OCI-LY7 (cell line): ENCODE results near the gene RNF215. TPM values are rescaled to one million over a fixed set of nuclear protein-coding genes. Genes with fewer than 3 reads are reported as not detected.

Source experiments
- BruUV-seq: library from RNA; stranded (reverse); fragments of 400-500 nt; replicated peaks from 2 replicates; lab custom pipeline; 2021; lab: Mats Ljungman, UMichigan
- CTCF ChIA-PET: fragments of 300-600 bp; sonication (Branson Sonifier 250); formaldehyde crosslinking; loops from one replicate; lab custom pipeline; 2022; ENCODE audit warnings: antibody characterized with exemption; ENCODE audit not compliant: unreplicated experiment; lab: Charles Lee
- POLR2A ChIA-PET: fragments of 300-600 bp; sonication (Branson Sonifier 250); formaldehyde crosslinking; loops from one replicate; lab custom pipeline; 2022; ENCODE audit warnings: antibody characterized with exemption; lab: Charles Lee
- DNase-seq: peaks from one replicate; pipeline ENCODE4 v3.0.0-alpha.2; 2015; ENCODE audit warnings: low spot score
- H2AFZ ChIP-seq: fragments of 200-600 bp; sonication (generic), shearing (Covaris generic); 2 replicates; pipeline ENCODE4 v1.6.1; 2014; ENCODE audit warnings: mild to moderate bottlenecking, antibody characterized with exemption, low read length, moderate library complexity
- H3K27ac ChIP-seq: fragments of 200-600 bp; sonication (generic); 2 replicates; pipeline ENCODE4 v1.5.1; 2014; ENCODE audit warnings: mixed run types, low read depth, mild to moderate bottlenecking, moderate library complexity, low read length, inconsistent platforms; ENCODE audit not compliant: poor library complexity, severe bottlenecking
- H3K36me3 ChIP-seq: fragments of 200-600 bp; sonication (generic); 2 replicates; pipeline ENCODE4 v1.6.1; 2014; ENCODE audit warnings: mild to moderate bottlenecking, antibody characterized with exemption, low read length, moderate library complexity, mixed read lengths; ENCODE audit not compliant: insufficient read depth
- H3K4me1 ChIP-seq: fragments of 200-600 bp; sonication (generic); 2 replicates; pipeline ENCODE4 v1.5.1; 2014; ENCODE audit warnings: mild to moderate bottlenecking, low read length; ENCODE audit not compliant: insufficient read depth, poor library complexity, severe bottlenecking
- H3K4me2 ChIP-seq: fragments of 200-600 bp; sonication (generic); 2 replicates; pipeline ENCODE4 v1.6.1; 2014; ENCODE audit warnings: mild to moderate bottlenecking, low read length
- H3K4me3 ChIP-seq: fragments of 200-600 bp; sonication (generic); 2 replicates; pipeline ENCODE4 v1.5.1; 2014; ENCODE audit warnings: mild to moderate bottlenecking, low read depth, low read length; ENCODE audit not compliant: poor library complexity, severe bottlenecking
- H3K79me2 ChIP-seq: fragments of 200-600 bp; sonication (generic); 2 replicates; pipeline ENCODE4 v1.6.1; 2016; ENCODE audit warnings: low read depth, mild to moderate bottlenecking, low read length, moderate library complexity, mixed read lengths; ENCODE audit not compliant: insufficient read depth
- H3K9me2 ChIP-seq: fragments of 200-600 bp; sonication (generic); 2 replicates; pipeline ENCODE4 v1.6.1; 2016; ENCODE audit warnings: mild to moderate bottlenecking, low read length, mixed read lengths; ENCODE audit not compliant: insufficient read depth
- H3K9me3 ChIP-seq: fragments of 200-600 bp; sonication (generic); 2 replicates; pipeline ENCODE4 v1.6.1; 2014; ENCODE audit warnings: mild to moderate bottlenecking, mixed run types, low read length, mixed read lengths
- H4K20me1 ChIP-seq: fragments of 200-600 bp; sonication (generic); 2 replicates; pipeline ENCODE4 v1.6.1; 2014; ENCODE audit warnings: mild to moderate bottlenecking, antibody characterized with exemption, low read length, moderate library complexity, mixed read lengths; ENCODE audit not compliant: insufficient read depth
- CTCF ChIP-seq: fragments of 200-600 bp; sonication (generic); conservative IDR thresholded peaks from 2 replicates; pipeline ENCODE4 v1.5.1; 2014; ENCODE audit warnings: mild to moderate bottlenecking, antibody characterized with exemption, low read length, moderate library complexity, mixed read lengths
- EZH2phosphoT487 ChIP-seq: fragments of 200-600 bp; sonication (generic); IDR thresholded peaks from 2 replicates; pipeline ENCODE4 v1.6.1; 2018; ENCODE audit warnings: low read depth, borderline replicate concordance, mild to moderate bottlenecking, mixed run types, antibody characterized with exemption, low read length, moderate library complexity, mixed read lengths
- intact Hi-C: fragments of 100-400 bp; cut with micrococcal nuclease; formaldehyde crosslinking; loops from one replicate; pipeline ENCODE4 v1.10.0; 2022; ENCODE audit not compliant: unreplicated experiment
- total RNA-seq, 2 experiments: library from RNA; depleted of rRNA in 1 of 2; stranded (reverse); fragments of >200 nt in 1 of 2; shearing (Covaris generic) in 1 of 2; gene quantifications; 2 replicates each; pipeline ENCODE4 v1.2.3, GENCODE V29; 2014 to 2022

The RNF215 gene
- total RNA-seq, 2 experiments from 2014 or later = 8.0 to 13.8 TPM

DNA sequence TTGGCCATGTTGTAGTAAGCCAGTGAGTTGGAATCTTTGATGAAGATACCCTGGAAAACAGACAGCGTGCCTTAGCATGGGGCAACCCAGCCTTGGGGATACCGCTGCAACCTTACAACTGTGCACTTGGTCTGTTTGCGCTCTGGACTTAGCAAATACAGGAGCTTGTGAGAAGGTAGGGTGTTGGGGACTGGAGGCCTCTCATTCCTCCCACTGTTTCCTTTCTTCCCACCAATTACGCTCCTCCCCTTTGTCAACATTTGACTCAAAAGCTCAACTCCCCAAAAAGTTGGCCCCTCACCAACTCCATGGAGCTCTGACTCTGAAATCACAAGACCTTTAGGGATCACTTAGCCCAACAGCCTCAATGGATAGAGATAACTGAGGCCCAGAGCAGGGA, 52.6 kb downstream of the RNF215 start:
- Histone ChIP-seq H2AFZ (no peak overlapping the region), H3K4me1 (no peaks in the 10 kb centered on the region), H3K4me2 (no peak overlapping the region), H3K9me2 (no peaks in the 10 kb centered on the region), H4K20me1 (no peaks in the 10 kb centered on the region), H3K79me2 (no peaks in the 10 kb centered on the region), H3K4me3 (no peak overlapping the region), H3K36me3 (peaks cover 84% of the 10 kb centered on the region), H3K9me3 (no peaks in the 10 kb centered on the region), H3K27ac (no peak overlapping the region)
- no peak for DNase-seq
- POLR2A ChIA-PET = interaction anchor here (0.5 kb wide), 1 partner anchor 40 kb away, joined by 3 read pairs; no protein-coding TSS in a partner anchor
- CTCF ChIA-PET = no interaction called here
- intact Hi-C loops = no loop called here
- no peak for TF ChIP-seq EZH2phosphoT487
- TF ChIP-seq CTCF = no peak
- BruUV-seq = no TSS peak

GRCh38 chr22:30333707-30334087, 53.5 kb downstream of the RNF215 start:
- CTCF ChIA-PET = no interaction called here
- Histone ChIP-seq H3K79me2 (no peaks in the 10 kb centered on the region), H3K27ac (no peak overlapping the region), H3K9me3 (no peaks in the 10 kb centered on the region), H2AFZ (no peak overlapping the region), H3K36me3 (peaks cover 79% of the 10 kb centered on the region), H3K9me2 (no peaks in the 10 kb centered on the region), H3K4me3 (no peak overlapping the region), H3K4me1 (no peaks in the 10 kb centered on the region), H3K4me2 (no peak overlapping the region), H4K20me1 (no peaks in the 10 kb centered on the region)
- no peak for DNase-seq
- POLR2A ChIA-PET = no interaction called here
- TF ChIP-seq EZH2phosphoT487 = no peak
- BruUV-seq = no TSS peak
- intact Hi-C loops = no loop called here

- peaks cover 79% of the 10 kb centered on the region for H3K36me3 ChIP-seq
- ChIA-PET CTCF (no interaction called here), POLR2A (no interaction called here)
- intact Hi-C loops = no loop called here
- no peaks in the 10 kb centered on the region for H3K9me2 ChIP-seq
- no peak overlapping the region for H3K4me2 ChIP-seq
- no TSS peak for BruUV-seq
- H3K4me1 ChIP-seq = no peaks in the 10 kb centered on the region
- TF ChIP-seq CTCF (no peak), EZH2phosphoT487 (no peak)
- H3K27ac ChIP-seq = no peak overlapping the region
- H4K20me1 ChIP-seq = no peaks in the 10 kb centered on the region
- no peaks in the 10 kb centered on the region for H3K9me3 ChIP-seq
- DNase-seq = no peak
- H3K79me2 ChIP-seq = no peaks in the 10 kb centered on the region
- no peak overlapping the region for H3K4me3 ChIP-seq
- no peak overlapping the region for H2AFZ ChIP-seq
These were observed 54.1 kb downstream of the RNF215 start for GRCh38 chr22:30332994-30333706.
